ENCODE data around the gene PSD. TPM values are rescaled to one million over a fixed set of nuclear protein-coding genes. Genes with fewer than 3 reads are reported as not detected.
A peak's percentile ranks its signal among the peaks of the same experiment; 100 is the strongest.

The PSD gene
- total and polyA plus RNA-seq, 2 donors (not counting 1 experiment from before 2014, with no cell fraction given) = 0.07 to 5.3 TPM

- Histone ChIP-seq H3K4me3 (replicated peaks in 1 of 4; ENCODE audit: control extremely low read depth in 1 of 4, insufficient read depth in 1 of 4, low read depth in 3 of 4, low read length in 4 of 4) (peak overlapping the region; percentile 56 to 64 (median 60)), H4K20me1 (ENCODE audit: control insufficient read depth, extremely low read depth, insufficient read depth, low read length) (no peaks in the 10 kb centered on the region), H2AFZ (ENCODE audit: low read length) (peak overlapping the region; percentile 59), H3K79me2 (ENCODE audit: control insufficient read depth, insufficient read depth, low read length) (no peaks in the 10 kb centered on the region), H3K9me3 (ENCODE audit: control insufficient read depth, insufficient read depth, low read depth, low read length) (no peaks in the 10 kb centered on the region), H3K4me1 (ENCODE audit: control insufficient read depth, extremely low read depth, insufficient read depth, low read length) (no peaks in the 10 kb centered on the region), H3K27me3 (ENCODE audit: control insufficient read depth, insufficient read depth, low read length) (no peaks in the 10 kb centered on the region), H3K4me2 (ENCODE audit: extremely low read depth, insufficient read depth, low read length) (peak overlapping the region; percentile 88), H3K36me3 (ENCODE audit: control insufficient read depth, insufficient read depth, low read length) (no peaks in the 10 kb centered on the region), H3K27ac (ENCODE audit: insufficient read depth, low read length) (no peak overlapping the region), H3K9ac (ENCODE audit: insufficient read depth, low read length) (peak overlapping the region; percentile 49)
- TF ChIP-seq, protein P1, sequence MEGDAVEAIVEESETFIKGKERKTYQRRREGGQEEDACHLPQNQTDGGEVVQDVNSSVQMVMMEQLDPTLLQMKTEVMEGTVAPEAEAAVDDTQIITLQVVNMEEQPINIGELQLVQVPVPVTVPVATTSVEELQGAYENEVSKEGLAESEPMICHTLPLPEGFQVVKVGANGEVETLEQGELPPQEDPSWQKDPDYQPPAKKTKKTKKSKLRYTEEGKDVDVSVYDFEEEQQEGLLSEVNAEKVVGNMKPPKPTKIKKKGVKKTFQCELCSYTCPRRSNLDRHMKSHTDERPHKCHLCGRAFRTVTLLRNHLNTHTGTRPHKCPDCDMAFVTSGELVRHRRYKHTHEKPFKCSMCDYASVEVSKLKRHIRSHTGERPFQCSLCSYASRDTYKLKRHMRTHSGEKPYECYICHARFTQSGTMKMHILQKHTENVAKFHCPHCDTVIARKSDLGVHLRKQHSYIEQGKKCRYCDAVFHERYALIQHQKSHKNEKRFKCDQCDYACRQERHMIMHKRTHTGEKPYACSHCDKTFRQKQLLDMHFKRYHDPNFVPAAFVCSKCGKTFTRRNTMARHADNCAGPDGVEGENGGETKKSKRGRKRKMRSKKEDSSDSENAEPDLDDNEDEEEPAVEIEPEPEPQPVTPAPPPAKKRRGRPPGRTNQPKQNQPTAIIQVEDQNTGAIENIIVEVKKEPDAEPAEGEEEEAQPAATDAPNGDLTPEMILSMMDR (conservative IDR thresholded peaks at IDR 0.05 in 1 of 2, IDR thresholded peaks at IDR 0.05 in 1 of 2; ENCODE audit: low read depth in 1 of 2, low read length in 2 of 2) = no peak
- TF ChIP-seq EZH2 (IDR thresholded peaks at IDR 0.05; ENCODE audit: low read length, missing control alignments) = no peak
- DNase-seq (ENCODE audit: low read depth in 2 of 2) = peak; percentile 75 to 80
These were observed 42.8 kb upstream of the PSD start for GRCh38 chr10:102461187-102462054.

- H3K27ac ChIP-seq (ENCODE audit: insufficient read depth, low read length) = no peak overlapping the region
These were observed 42.2 kb upstream of the PSD start for GRCh38 chr10:102460836-102461186.

DNA sequence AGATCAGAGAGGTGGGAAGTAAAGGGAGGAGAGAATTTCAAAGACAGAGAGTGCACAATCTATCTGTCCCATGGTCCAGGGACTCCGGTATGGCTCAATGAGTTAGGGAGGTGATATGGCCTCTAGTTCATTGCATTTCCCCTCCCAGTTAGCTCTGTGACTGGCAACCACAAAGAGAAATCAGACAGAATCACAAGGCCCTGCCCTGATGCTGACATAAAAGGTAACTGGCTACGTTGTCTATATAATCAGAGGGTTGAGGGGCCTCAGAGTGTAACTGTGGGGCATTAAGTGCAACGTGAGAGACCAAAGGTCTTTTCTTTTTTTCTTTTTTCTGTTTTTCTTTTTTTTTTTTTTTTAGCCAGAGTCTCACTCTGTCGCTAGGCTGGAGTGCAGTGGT lies 40.1 kb upstream of the PSD start:
- H2AFZ ChIP-seq (ENCODE audit: low read length) = no peak overlapping the region
- no peaks in the 10 kb centered on the region for H3K9me3 ChIP-seq (ENCODE audit: control insufficient read depth, insufficient read depth, low read depth, low read length)
- no peak overlapping the region for H3K27ac ChIP-seq (ENCODE audit: insufficient read depth, low read length)
- H3K36me3 ChIP-seq (ENCODE audit: control insufficient read depth, insufficient read depth, low read length) = no peaks in the 10 kb centered on the region
- no peak overlapping the region for H3K9ac ChIP-seq (ENCODE audit: insufficient read depth, low read length)
- H3K4me1 ChIP-seq (ENCODE audit: control insufficient read depth, extremely low read depth, insufficient read depth, low read length) = peaks cover 6% of the 10 kb centered on the region
- no peak for DNase-seq (ENCODE audit: low read depth in 2 of 2)
- TF ChIP-seq, protein P1 (conservative IDR thresholded peaks at IDR 0.05 in 1 of 2, IDR thresholded peaks at IDR 0.05 in 1 of 2; ENCODE audit: low read depth in 1 of 2, low read length in 2 of 2) = no peak
- no peak for TF ChIP-seq EZH2 (IDR thresholded peaks at IDR 0.05; ENCODE audit: low read length, missing control alignments)
- no peak overlapping the region for H3K4me3 ChIP-seq (replicated peaks in 1 of 4; ENCODE audit: control extremely low read depth in 1 of 4, insufficient read depth in 1 of 4, low read depth in 3 of 4, low read length in 4 of 4)
- no peak overlapping the region for H3K4me2 ChIP-seq (ENCODE audit: extremely low read depth, insufficient read depth, low read length)
- H4K20me1 ChIP-seq (ENCODE audit: control insufficient read depth, extremely low read depth, insufficient read depth, low read length) = no peaks in the 10 kb centered on the region
- no peaks in the 10 kb centered on the region for H3K27me3 ChIP-seq (ENCODE audit: control insufficient read depth, insufficient read depth, low read length)
- H3K79me2 ChIP-seq (ENCODE audit: control insufficient read depth, insufficient read depth, low read length) = no peaks in the 10 kb centered on the region

More at GRCh38 chr10:102460836-102461186, 42.2 kb upstream of the PSD start:
- TF ChIP-seq, protein P1 (conservative IDR thresholded peaks at IDR 0.05 in 1 of 2, IDR thresholded peaks at IDR 0.05 in 1 of 2; ENCODE audit: low read depth in 1 of 2, low read length in 2 of 2) = no peak
- TF ChIP-seq EZH2 (IDR thresholded peaks at IDR 0.05; ENCODE audit: low read length, missing control alignments) = no peak
- peak overlapping the region in 3 of 4 experiments; percentile 49 to 64 (median 60) for H3K4me3 ChIP-seq (replicated peaks in 1 of 4; ENCODE audit: control extremely low read depth in 1 of 4, insufficient read depth in 1 of 4, low read depth in 3 of 4, low read length in 4 of 4)
- DNase-seq (ENCODE audit: low read depth in 2 of 2) = no peak
- no peak overlapping the region for H3K9ac ChIP-seq (ENCODE audit: insufficient read depth, low read length)
- peaks cover under 1% of the 10 kb centered on the region for H3K4me1 ChIP-seq (ENCODE audit: control insufficient read depth, extremely low read depth, insufficient read depth, low read length)
- no peaks in the 10 kb centered on the region for H3K36me3 ChIP-seq (ENCODE audit: control insufficient read depth, insufficient read depth, low read length)
- H2AFZ ChIP-seq (ENCODE audit: low read length) = peak overlapping the region; percentile 59
- no peaks in the 10 kb centered on the region for H3K9me3 ChIP-seq (ENCODE audit: control insufficient read depth, insufficient read depth, low read depth, low read length)
- no peaks in the 10 kb centered on the region for H3K79me2 ChIP-seq (ENCODE audit: control insufficient read depth, insufficient read depth, low read length)
- H3K4me2 ChIP-seq (ENCODE audit: extremely low read depth, insufficient read depth, low read length) = peak overlapping the region; percentile 26
- H4K20me1 ChIP-seq (ENCODE audit: control insufficient read depth, extremely low read depth, insufficient read depth, low read length) = no peaks in the 10 kb centered on the region
- H3K27me3 ChIP-seq (ENCODE audit: control insufficient read depth, insufficient read depth, low read length) = no peaks in the 10 kb centered on the region
